A673 (cell line): Measurements from ENCODE around the gene IL4. TPM values are rescaled to one million over a fixed set of nuclear protein-coding genes. Genes with fewer than 3 reads are reported as not detected.

Experiments used
- BruUV-seq: library from RNA; stranded (reverse); fragments of 400-500 nt; replicated peaks from 2 replicates; lab custom pipeline; 2021; lab: Mats Ljungman, UMichigan
- CTCF ChIA-PET: fragments of 300-600 bp; sonication (Branson Sonifier 250); formaldehyde crosslinking; loops from one replicate; lab custom pipeline; 2022; ENCODE audit warnings: antibody characterized with exemption; lab: Charles Lee
- POLR2A ChIA-PET: fragments of 300-600 bp; sonication (Branson Sonifier 250); formaldehyde crosslinking; loops from one replicate; lab custom pipeline; 2022; ENCODE audit warnings: antibody characterized with exemption; ENCODE audit not compliant: low non-redundant PET; lab: Charles Lee
- DNase-seq: peaks from one replicate; pipeline ENCODE4 v3.0.0-alpha.2; 2015; ENCODE audit warnings: low spot score
- H3K27ac ChIP-seq: fragments of 200-600 bp; sonication (generic); 2 replicates; pipeline ENCODE4 v1.5.1; 2016; ENCODE audit warnings: mixed run types, low read depth, mild to moderate bottlenecking, mixed read lengths, antibody characterized with exemption, low read length; ENCODE audit not compliant: poor library complexity, severe bottlenecking
- H3K27me3 ChIP-seq: fragments of 200-600 bp; sonication (generic); replicated peaks from 2 replicates; pipeline ENCODE4 v1.6.1; 2017; ENCODE audit warnings: mixed run types, low read depth, mild to moderate bottlenecking, mixed read lengths, antibody characterized with exemption, low read length; ENCODE audit not compliant: insufficient read depth, poor library complexity
- H3K36me3 ChIP-seq: fragments of 200-600 bp; sonication (generic); 2 replicates; pipeline ENCODE4 v1.6.1; 2016; ENCODE audit warnings: mixed run types, mild to moderate bottlenecking, mixed read lengths, antibody characterized with exemption, low read length; ENCODE audit not compliant: insufficient read depth, poor library complexity, severe bottlenecking
- H3K4me1 ChIP-seq: fragments of 200-600 bp; sonication (generic); 2 replicates; pipeline ENCODE4 v1.6.1; 2017; ENCODE audit warnings: mixed run types, mild to moderate bottlenecking, mixed read lengths, antibody characterized with exemption, low read length; ENCODE audit not compliant: insufficient read depth, poor library complexity, severe bottlenecking
- H3K4me3 ChIP-seq: fragments of 200-600 bp; sonication (generic); 2 replicates; pipeline ENCODE4 v1.5.1; 2016; ENCODE audit warnings: low read depth, mixed run types, mild to moderate bottlenecking, mixed read lengths, low read length; ENCODE audit not compliant: poor library complexity, severe bottlenecking
- H3K9me3 ChIP-seq: fragments of 200-600 bp; sonication (generic); 2 replicates; pipeline ENCODE4 v1.6.1; 2016; ENCODE audit warnings: mixed run types, low read depth, mild to moderate bottlenecking, mixed read lengths, antibody characterized with exemption, low read length; ENCODE audit not compliant: poor library complexity, severe bottlenecking
- EZH2 ChIP-seq: fragments of 200-600 bp; sonication (generic); IDR thresholded peaks from 2 replicates; pipeline ENCODE4 v1.6.1; 2017; ENCODE audit warnings: borderline replicate concordance, low read depth, mild to moderate bottlenecking, mixed read lengths, antibody characterized with exemption, low read length; ENCODE audit not compliant: poor library complexity, severe bottlenecking
- intact Hi-C: fragments of 100-400 bp; cut with micrococcal nuclease; formaldehyde crosslinking; loops from one replicate; pipeline ENCODE4 v1.10.0; 2022; ENCODE audit not compliant: unreplicated experiment
- total RNA-seq: library from RNA; stranded (reverse); gene quantifications from 2 replicates; pipeline ENCODE4 v1.2.3, GENCODE V29; 2021
- TF ChIP-seq, protein P1 (sequence below): fragments of 300-800, 200-600 bp; sonication (generic); conservative IDR thresholded peaks from 2 replicates; pipeline ENCODE4 v1.5.1; 2017; ENCODE audit warnings: low read depth, mild to moderate bottlenecking, antibody characterized with exemption, low read length, moderate library complexity, mixed read lengths

Gene IL4
- total RNA-seq, 1 experiment from 2014 or later = not detected

GRCh38 chr5:132677682-132678400 is 4.1 kb downstream of the IL4 start:
- intact Hi-C loops = no loop called here
- Histone ChIP-seq H3K27ac (no peak overlapping the region), H3K4me3 (no peak overlapping the region), H3K36me3 (no peaks in the 10 kb centered on the region), H3K4me1 (no peaks in the 10 kb centered on the region), H3K27me3 (no peaks in the 10 kb centered on the region), H3K9me3 (no peaks in the 10 kb centered on the region)
- ChIA-PET CTCF (no interaction called here), POLR2A (no interaction called here)
- TF ChIP-seq EZH2 = no peak
- TF ChIP-seq, protein P1, sequence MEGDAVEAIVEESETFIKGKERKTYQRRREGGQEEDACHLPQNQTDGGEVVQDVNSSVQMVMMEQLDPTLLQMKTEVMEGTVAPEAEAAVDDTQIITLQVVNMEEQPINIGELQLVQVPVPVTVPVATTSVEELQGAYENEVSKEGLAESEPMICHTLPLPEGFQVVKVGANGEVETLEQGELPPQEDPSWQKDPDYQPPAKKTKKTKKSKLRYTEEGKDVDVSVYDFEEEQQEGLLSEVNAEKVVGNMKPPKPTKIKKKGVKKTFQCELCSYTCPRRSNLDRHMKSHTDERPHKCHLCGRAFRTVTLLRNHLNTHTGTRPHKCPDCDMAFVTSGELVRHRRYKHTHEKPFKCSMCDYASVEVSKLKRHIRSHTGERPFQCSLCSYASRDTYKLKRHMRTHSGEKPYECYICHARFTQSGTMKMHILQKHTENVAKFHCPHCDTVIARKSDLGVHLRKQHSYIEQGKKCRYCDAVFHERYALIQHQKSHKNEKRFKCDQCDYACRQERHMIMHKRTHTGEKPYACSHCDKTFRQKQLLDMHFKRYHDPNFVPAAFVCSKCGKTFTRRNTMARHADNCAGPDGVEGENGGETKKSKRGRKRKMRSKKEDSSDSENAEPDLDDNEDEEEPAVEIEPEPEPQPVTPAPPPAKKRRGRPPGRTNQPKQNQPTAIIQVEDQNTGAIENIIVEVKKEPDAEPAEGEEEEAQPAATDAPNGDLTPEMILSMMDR = no peak
- BruUV-seq = no TSS peak
- DNase-seq = no peak

- no peak for TF ChIP-seq EZH2
- TF ChIP-seq, protein P1 = no peak
- Histone ChIP-seq H3K36me3 (no peaks in the 10 kb centered on the region), H3K27me3 (no peaks in the 10 kb centered on the region), H3K4me3 (no peak overlapping the region), H3K27ac (no peak overlapping the region), H3K4me1 (no peaks in the 10 kb centered on the region), H3K9me3 (no peaks in the 10 kb centered on the region)
- intact Hi-C loops = no loop called here
- no peak for DNase-seq
- CTCF ChIA-PET = no interaction called here
- no TSS peak for BruUV-seq
- POLR2A ChIA-PET = no interaction called here
These were observed 4.9 kb downstream of the IL4 start for GRCh38 chr5:132678735-132679134.

GRCh38 chr5:132679166-132679565 is 5.4 kb downstream of the IL4 start:
- Histone ChIP-seq H3K9me3 (no peaks in the 10 kb centered on the region), H3K36me3 (no peaks in the 10 kb centered on the region), H3K4me1 (no peaks in the 10 kb centered on the region), H3K27ac (no peak overlapping the region), H3K27me3 (no peaks in the 10 kb centered on the region), H3K4me3 (no peak overlapping the region)
- ChIA-PET POLR2A (no interaction called here), CTCF (no interaction called here)
- DNase-seq = no peak
- intact Hi-C loops = no loop called here
- TF ChIP-seq, protein P1 = no peak
- TF ChIP-seq EZH2 = no peak
- no TSS peak for BruUV-seq
